Midbrain (tissue), 1 donor: Measurements from ENCODE around the gene CHAF1A.

Experiments used
- DNase-seq: peaks from one replicate; lab custom pipeline; 2025; lab: John Stamatoyannopoulos, UW

The CHAF1A gene

GRCh38 chr19:4441994-4442818, 39.8 kb downstream of the CHAF1A start:
- no peak for DNase-seq

- DNase-seq, result no peak
These were observed 40.3 kb downstream of the CHAF1A start for GRCh38 chr19:4442819-4443146.

- DNase-seq, result no peak
These were observed 40.7 kb downstream of the CHAF1A start for GRCh38 chr19:4443188-4443587.

GRCh38 chr19:4443966-4444764, 41.7 kb downstream of the CHAF1A start:
- no peak for DNase-seq

GRCh38 chr19:4444765-4445741, 42.6 kb downstream of the CHAF1A start:
- no peak for DNase-seq

- no peak for DNase-seq
These were observed 43.7 kb downstream of the CHAF1A start for GRCh38 chr19:4445963-4446703.

- DNase-seq, result no peak
These were observed 44.3 kb downstream of the CHAF1A start for GRCh38 chr19:4446704-4447200.

GRCh38 chr19:4447327-4448146, 45.1 kb downstream of the CHAF1A start:
- no peak for DNase-seq

GRCh38 chr19:4448147-4448985, 45.9 kb downstream of the CHAF1A start:
- no peak for DNase-seq

GRCh38 chr19:4449022-4449638, 46.7 kb downstream of the CHAF1A start:
- peak; percentile 76 for DNase-seq

- DNase-seq, result no peak
These were observed 47.2 kb downstream of the CHAF1A start for GRCh38 chr19:4449639-4450028.

GRCh38 chr19:4452230-4452990, 50.0 kb downstream of the CHAF1A start:
- DNase-seq, result no peak

GRCh38 chr19:4453232-4454179, 51.1 kb downstream of the CHAF1A start:
- no peak for DNase-seq

GRCh38 chr19:4454747-4455718, 52.6 kb downstream of the CHAF1A start:
- no peak for DNase-seq

- peak; percentile 41 for DNase-seq
These were observed 53.5 kb downstream of the CHAF1A start for GRCh38 chr19:4455719-4456475.
